NK-92 treated with Interleukin-12 subunit alpha and Interleukin-12 subunit beta, amount 100 ng/mL, for 24 hours (cell line): ENCODE results near the gene SLC5A10.
A peak's percentile ranks its signal among the peaks of the same experiment; 100 is the strongest.

ENCODE experiments used
- DNase-seq: peaks from one replicate; lab custom pipeline; 2025; lab: John Stamatoyannopoulos, UW

The SLC5A10 gene

DNA sequence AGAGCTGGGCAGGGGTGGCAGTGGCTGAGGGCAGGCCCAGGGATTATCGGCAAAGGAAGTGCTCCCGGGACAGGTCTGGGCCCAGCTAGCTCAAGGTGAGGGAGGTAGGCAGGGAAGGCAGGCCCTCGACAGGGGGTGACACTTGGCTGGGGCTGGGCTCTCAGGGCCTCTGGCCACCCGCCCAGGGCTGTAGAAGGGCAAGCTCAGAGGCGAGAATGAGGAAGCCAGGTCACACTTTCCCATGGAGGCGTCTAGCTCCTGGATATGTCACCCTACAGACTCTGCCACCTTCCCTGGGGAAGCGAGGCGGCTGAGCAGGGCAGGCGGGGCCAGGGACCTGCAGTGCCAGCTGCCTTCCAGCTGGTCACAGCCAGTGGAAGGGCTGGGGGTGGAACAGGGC is 33.5 kb downstream of the SLC5A10 start:
- no peak for DNase-seq

DNA sequence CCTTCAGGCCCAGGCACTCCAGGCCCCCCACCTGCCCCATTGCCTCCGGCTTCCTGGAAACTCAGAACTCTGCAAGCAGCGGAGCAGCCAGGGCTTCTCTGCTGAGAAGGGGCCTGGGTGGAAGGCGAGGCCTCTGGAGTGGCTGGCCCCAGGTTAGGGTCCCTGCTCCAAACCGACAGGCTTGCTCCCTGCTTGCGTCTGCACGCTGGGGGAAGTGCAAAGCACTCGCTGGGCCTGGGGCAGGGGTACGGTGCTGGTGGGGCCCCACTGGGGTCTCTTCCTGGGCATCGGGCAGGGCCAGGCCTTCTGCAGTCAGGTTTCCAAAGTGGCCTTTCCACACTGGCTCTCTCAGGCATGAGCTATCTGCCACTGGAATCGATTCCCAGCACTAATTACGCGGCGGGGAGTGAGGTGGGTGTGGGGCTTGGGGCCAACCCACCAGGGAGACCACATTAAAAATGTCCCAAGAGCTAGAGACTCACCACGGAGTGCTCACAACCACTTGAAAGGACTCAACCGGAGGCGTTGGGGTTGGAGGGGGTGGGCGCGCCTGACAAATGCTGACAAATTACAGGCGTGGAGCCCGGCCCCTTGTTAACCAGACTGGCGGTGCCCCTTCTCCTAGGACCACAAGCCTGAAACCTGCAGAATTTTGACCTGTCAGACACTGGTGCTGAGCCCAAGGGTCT is 34.7 kb downstream of the SLC5A10 start:
- no peak for DNase-seq

DNA sequence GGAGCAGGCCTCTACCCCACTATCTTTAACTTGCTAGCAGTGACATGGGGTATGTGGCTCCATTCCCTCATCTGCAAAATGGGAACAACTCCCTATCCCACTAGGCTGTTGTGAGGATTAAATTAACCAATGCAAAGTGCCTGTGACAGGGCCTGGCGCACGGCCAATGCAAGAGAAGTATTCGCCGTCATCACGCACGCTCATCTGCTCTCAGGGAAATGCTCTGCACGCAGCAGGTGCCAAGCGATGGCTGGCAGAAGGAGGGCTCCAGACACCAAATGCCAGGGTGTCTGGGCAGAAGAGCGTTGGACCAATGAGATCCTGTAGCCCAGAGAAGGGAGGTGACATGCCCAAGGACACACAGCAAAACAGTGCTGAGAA is 35.3 kb downstream of the SLC5A10 start:
- no peak for DNase-seq

DNA sequence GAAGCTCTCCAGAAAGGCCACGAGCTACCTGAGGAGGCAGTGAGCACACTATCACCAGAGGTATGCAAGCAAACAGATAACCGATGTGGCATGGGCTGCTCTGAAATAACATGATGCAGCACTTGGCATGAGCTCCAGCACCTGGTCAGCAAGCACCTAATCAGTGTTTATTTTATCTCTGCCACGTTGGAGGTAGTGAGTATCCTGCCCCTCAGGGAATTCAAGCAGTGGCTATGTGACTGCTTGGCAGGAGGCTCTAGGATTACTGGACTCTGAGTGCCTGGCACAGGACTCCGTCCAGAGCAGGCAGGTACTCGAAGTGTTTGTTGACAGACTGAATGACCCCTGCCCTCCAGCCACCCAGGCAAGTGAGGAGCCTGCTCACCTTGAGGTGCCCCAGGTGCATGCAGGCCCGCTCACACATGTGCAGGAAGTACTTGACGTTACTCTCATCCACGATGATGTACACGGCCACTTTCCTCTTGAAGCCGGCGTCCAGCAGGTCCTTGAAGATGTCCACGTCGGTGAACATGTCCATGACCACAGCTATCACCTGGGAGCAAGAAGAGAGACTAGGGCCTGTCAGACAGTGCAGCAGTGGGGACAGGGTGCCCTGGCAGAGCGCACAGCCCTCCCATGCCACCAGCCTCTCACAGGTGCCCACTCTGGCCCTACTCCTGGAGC is 36.0 kb downstream of the SLC5A10 start:
- DNase-seq: no peak

DNA sequence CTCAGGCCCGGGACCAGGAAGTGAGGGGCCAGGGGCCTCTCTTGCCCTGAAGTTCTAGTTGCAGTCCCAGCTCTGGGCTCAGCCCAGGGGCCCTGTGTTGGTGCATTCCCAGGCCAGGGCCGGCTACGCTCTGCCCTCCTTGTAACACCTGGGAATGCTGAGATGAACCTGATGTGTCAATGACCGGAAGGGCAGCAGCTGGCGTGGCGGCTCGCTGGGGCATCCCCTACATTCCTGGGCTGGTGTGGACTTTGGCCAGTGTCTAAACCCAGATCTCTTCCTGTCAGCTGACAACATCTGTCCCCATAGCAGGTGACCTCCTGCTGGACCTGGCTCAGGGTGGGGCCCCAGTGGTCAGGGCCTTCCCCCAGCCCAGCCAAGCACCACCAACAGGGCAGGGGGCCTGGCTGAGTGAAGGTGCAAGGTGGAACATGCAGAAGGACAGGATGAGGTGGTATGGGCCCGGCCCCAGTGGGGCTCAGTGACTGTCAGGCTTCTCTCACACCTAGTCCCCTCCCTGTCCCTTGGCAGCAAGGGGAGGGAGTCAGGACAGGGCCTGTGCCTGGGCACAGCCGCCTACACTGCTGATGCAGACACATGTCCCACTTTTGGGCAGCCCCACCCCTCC is 36.7 kb downstream of the SLC5A10 start:
- no peak for DNase-seq

DNA sequence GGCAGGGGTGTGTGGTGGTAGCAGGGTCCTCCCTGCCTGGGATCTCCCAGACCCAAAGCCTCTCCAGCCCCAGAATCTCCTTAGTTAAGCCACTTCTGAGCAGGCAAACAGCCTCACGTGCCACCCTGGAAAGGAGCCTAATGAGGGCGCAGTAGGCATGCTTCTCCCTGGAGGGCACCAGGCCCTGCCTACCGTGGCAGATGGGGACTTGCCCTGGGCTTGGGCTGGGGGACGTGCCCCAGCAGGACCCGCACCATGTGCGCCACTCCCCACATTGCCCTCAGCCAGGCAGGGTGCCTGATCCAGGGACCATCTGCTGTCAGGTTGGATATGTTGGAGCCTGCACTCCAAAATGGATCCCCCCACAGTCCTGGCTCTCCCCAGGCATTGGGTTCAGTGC is 38.4 kb downstream of the SLC5A10 start:
- no peak for DNase-seq

DNA sequence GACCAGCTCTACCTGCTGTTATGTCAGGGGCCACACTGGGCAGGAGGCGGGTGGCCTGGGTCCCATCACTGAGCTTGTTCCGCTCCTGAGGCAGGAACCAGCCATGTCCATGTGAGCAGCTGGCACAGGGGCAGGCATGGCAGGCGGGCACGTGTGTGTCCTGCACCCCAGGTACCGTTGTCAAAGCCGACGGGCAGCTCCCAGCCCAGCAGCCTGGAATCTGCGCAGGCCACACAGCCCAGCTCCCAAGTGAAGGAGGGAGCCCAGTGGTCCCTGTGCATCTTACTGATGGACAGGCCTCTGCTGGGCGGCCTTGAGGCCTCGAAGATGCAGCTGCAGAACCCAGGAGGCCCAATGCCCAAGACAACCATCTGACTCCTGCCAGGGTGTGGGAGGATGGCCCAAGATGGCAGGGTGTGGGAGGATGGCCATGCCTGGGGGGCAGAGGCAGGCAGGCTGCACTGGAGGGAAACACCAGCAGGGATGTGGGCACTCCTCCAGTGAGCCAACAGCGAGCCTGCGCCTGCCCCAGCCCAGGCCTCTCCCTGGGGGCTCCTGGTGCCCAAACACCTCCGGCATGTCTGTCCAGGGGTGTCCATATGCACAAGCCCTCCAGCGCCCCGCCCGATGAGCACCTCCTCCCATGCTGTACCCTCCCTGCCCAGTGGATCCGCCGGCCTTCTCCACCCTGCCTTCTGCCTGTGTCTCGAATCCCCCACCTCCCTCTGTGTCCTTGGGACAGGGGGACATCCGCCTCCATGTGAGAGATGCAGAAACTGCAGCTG is 39.8 kb downstream of the SLC5A10 start:
- DNase-seq: no peak

DNA sequence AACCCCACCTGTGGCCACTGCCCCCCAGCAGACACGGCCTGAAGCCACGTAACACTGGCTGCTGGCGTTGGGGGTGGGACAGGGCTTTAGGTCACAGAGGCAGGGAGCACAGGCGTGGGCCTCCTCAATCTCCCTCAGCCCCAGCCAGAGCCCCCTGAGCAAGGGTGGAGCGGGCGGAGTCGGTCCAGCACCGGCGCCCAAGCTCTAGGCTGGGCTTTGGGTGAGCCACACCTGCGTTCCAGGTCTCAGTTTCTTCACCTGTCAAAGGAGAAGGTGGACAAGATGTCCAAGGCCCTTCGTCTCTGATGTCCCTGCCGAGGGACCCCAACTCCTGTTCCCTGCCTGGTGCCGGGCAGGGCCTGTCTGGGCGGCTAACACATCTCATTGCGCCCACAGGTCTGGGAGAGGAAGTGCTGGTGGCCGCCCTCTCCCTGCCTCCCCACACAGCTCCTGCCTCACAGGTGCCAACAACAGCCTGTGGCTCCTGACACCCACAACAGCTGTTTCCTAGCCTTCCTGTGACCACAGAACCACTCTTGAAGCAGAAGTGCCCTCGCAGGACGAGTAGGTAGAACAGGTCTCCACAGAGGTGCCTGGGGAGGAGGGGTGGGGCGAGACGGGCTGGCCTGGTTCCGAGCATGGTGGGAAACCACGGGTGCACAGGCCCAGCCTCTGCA is 40.6 kb downstream of the SLC5A10 start:
- DNase-seq: peak; percentile 19

DNA sequence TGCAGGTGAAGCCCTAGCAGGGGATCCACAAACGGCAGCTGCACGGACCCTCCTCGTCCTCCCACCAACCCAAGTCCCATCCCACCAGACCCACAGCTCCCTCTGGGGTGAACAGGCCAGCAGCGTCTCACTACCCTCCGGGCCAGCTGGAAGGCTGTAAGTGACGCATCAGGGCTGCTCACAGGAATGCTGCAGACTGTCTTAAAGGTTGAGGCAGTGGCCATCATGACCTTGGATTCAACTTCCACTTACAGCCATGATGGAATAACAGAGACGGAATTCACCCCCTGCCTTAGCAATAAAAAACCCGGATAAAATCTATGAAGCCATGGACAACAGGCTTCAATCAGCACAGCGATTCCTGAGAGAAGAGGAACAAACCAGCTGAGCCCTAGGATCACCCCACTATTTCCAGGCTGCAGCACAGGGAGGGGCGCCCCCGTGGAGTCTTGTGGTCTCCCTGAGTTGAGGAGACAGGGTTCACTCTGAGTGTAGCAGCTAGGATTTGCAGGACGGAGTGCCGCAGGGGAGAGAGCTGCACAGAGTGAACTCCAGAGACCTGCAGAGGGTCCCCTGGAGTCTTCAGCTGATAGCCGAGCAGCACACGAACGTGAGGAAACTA is 42.1 kb downstream of the SLC5A10 start:
- no peak for DNase-seq

DNA sequence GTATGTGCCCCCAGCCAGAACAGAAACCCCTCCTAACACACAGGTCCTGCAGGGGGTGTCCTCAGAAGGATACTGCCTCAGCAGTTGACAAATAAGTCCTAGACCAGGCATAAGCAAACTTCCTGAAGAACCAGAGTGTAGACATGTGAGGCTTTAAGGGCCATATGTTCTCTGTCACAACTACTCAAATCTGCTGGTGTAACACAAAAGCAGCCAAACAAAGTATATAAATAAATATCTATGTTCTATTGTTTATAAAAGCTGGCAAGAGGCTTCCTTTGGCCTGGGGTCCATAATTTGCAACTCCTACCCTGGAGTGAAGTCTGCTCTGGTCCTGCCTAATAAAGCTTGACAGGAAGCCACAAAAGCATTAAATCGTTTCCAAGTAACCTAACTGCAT is 42.7 kb downstream of the SLC5A10 start:
- DNase-seq: no peak

DNA sequence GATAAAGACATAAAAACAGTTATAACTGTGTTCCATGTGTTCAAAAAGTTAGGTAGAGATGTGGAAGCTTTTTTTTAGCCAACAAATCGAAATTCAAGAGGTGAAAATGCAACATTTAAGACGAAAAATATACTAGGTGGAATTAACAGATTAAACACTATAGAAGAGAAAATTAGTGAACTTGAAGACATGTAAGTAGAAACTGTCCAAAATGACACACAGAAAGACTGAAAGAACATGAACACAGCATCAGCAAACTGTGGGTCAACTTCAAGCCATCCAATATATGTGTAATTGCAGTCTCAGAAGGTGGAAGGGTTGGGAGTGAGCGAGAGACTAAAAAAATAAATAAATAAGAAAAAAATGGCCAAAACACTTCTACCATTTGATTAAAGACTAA is 43.3 kb downstream of the SLC5A10 start:
- no peak for DNase-seq

DNA sequence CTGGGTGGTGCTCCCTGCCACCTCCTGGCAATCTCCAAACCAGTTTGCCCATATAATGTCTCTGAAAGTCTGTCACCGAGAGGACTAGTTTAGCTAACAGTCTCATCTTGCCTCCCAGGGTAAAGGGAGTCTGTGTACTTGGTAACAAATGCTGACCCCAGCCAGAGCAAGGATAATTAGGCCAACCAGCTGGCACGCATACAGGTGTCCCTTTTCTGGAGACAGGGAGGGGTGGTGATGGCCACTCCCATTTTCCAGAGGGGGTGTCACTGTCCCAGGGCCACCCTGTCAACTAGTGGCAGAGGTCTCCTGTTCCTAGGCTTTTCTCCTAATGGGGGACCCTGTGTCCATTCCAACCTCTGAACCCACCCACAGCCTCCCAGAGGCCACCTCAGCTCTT is 44.5 kb downstream of the SLC5A10 start:
- no peak for DNase-seq

DNA sequence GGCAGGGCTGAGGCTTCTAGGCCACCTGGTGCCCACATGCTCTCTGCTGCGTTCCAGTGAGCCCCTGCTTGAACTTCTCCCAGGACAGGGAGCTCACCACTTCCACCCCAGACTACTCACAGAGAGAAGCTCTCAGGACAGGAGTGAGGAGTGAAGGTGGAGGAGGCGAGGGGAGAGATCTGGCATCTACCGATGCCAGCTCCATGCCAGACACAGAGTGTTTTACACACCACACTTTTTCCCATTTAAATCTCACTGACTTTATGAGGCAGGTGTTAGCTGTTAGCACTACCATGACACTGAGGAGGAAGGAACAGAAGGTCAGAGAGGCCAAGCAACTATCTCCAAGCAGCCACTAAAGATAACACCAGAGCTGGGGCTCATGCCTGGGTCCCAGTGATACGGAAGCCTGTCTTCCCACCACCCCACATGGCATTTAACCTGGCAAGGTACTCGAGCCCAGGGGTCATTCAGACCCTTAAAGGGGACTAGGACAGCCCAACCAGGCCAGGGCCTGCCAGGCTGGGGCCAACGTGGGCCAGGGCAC is 45.8 kb downstream of the SLC5A10 start:
- DNase-seq: no peak

DNA sequence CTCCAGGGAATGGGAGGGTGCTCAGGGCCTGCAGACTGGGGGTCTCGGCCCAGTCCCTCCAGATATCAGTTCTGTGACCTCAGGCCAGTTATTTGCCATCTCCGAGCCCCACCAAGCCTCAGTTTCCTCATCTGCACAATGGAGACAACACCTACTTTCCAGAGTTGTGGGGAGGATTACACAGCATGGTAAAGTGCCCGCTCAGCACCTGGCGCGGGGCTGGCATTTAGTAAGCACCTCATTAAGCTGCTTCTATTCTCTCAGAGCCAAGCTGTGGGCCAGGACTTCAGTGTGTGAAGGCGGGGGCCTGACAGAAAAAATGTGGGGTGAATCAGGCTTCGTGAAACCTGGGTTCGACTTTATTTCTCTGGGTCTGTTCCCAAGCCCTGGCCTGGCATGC is 47.4 kb downstream of the SLC5A10 start:
- DNase-seq: no peak

DNA sequence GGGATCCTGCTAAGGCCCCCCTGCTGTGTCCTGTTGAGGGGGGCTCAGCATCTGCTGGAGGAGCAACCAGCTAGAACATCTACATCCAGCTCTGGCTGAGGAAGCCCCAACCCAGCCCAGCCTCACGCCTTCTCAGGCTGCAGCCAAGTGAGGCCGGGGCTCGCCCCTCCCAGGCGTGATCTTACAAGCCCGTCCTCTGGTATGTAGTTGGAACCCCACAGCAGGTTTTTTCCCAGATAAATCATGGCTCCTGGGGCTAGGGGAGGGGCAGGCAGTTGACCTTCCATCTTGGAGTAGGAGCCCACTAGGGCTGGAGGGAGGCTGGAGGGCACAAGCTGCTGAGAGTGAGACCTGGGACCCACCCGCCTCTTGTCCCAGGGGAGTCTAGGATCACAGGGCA is 47.9 kb downstream of the SLC5A10 start:
- DNase-seq: no peak

DNA sequence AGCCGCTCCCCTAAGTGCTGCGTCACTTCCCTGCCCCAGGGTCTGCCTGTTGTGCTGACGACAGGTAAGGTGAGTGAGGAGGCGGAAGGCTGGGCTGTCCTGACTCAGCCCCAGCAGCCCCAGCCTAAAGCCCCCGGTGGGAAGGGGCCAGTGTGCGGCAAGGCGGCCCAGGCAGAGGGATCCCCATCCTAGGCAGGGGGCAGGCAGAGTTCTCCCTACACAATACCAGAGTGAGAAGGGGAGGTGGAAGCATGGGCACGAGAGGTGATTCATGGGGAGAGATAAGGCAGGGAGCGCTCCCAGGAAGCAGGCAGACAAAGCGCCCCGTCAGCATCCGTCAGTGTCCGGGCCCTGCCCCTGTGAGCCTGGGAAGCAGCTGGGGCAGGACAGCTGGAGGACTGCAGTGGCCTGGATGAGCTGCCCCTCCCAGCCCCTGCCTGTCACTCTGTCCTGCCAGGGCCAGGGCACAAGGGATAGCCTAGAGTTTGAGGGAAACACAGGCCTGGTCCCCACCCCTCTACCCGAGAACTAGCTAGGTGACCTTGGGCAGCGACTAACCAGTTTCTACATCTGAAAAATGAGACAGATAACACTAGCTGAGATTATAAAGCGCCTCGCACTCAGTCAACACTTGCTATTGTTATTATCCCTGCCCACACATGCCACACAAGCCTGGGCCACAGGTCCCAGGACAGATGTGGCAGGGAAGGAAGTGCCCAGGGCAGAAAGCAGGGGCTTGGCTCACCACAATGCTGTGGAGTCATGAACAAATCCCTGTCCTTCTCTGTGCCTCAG is 48.8 kb downstream of the SLC5A10 start:
- DNase-seq: no peak

DNA sequence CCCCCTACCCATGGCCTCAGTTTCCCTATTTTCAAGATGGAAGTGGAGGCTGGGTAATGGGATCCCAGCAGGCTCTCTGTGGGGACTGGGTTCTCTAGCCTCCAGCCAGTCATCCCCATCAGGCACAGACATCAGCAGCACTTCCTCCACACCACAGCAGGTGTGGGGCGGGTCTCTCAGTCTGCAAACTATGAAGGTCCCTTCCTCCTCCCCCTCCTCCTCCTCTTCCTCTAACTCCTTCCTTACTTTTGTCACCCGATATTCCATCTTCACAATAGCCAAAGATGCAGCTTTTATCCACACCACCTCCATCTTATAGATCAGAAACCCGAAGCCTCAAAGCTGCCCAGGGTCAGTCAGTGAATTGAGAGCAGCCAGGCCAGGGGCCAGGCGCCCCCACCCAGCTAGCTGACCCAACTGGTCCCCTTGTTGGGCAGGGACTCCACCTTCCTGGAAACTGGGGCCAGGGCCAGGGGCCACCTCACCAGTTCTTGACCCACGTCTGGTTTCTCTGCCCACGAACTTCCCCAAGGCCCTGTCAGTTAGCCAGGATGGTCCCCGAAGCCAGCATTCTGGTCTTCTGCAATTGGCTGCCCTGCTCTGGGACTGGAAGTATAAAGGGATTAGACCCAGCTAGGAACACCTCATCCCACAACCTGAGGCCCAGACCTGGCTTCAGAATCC is 50.1 kb downstream of the SLC5A10 start:
- no peak for DNase-seq

DNA sequence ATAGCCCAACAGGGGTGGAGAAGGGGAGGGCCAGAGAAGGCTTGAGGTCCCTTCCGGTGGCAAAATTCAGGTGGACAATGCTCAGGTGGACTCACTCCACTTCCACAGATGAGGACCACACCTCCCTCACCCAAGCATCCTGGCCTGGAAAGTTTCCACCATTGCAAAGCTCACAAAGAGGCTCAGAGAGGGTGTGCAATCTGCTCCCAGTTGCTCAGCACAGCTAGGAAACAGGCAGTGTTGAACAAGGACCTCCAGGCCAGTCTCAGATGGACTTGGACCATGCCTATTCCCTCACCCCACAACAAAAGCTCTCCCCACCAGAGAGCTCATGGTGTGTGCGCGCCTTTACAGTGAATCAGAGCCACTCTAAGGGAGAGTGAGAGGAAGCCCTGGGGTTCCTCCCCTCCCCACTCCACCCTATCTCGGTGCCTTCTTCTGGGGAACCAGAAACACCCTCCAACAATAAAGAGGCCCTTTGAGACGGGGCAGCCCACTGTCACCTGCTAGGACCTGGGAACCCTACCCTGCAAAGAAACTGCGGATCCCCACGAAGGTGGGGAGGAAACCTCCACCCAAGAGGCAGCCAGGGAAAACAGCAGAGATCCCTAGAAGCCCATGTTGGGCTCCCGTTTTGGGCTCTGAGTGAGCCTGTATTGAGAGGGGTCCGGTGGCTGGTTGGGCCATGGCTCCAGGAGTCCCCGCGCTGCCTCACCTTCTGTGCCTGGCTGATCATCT is 51.0 kb downstream of the SLC5A10 start:
- DNase-seq: no peak
